GM10266 (cell line): ENCODE measurements around the gene NECAB2.

ENCODE experiments used
- DNase-seq: peaks from one replicate; pipeline ENCODE4 v3.0.0; 2012; ENCODE audit errors: extremely low spot score
- TF ChIP-seq, protein P1 (sequence below): IDR thresholded peaks from 2 replicates; pipeline ENCODE4 v1.5.1; 2012; ENCODE audit warnings: mild to moderate bottlenecking, low read depth; ENCODE audit not compliant: control insufficient read depth, insufficient read depth; ENCODE audit errors: missing control alignments

Gene NECAB2

GRCh38 chr16:83954577-83955016 is 13.4 kb upstream of the NECAB2 start:
- no peak for DNase-seq
- TF ChIP-seq, protein P1, sequence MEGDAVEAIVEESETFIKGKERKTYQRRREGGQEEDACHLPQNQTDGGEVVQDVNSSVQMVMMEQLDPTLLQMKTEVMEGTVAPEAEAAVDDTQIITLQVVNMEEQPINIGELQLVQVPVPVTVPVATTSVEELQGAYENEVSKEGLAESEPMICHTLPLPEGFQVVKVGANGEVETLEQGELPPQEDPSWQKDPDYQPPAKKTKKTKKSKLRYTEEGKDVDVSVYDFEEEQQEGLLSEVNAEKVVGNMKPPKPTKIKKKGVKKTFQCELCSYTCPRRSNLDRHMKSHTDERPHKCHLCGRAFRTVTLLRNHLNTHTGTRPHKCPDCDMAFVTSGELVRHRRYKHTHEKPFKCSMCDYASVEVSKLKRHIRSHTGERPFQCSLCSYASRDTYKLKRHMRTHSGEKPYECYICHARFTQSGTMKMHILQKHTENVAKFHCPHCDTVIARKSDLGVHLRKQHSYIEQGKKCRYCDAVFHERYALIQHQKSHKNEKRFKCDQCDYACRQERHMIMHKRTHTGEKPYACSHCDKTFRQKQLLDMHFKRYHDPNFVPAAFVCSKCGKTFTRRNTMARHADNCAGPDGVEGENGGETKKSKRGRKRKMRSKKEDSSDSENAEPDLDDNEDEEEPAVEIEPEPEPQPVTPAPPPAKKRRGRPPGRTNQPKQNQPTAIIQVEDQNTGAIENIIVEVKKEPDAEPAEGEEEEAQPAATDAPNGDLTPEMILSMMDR, result no peak

DNA sequence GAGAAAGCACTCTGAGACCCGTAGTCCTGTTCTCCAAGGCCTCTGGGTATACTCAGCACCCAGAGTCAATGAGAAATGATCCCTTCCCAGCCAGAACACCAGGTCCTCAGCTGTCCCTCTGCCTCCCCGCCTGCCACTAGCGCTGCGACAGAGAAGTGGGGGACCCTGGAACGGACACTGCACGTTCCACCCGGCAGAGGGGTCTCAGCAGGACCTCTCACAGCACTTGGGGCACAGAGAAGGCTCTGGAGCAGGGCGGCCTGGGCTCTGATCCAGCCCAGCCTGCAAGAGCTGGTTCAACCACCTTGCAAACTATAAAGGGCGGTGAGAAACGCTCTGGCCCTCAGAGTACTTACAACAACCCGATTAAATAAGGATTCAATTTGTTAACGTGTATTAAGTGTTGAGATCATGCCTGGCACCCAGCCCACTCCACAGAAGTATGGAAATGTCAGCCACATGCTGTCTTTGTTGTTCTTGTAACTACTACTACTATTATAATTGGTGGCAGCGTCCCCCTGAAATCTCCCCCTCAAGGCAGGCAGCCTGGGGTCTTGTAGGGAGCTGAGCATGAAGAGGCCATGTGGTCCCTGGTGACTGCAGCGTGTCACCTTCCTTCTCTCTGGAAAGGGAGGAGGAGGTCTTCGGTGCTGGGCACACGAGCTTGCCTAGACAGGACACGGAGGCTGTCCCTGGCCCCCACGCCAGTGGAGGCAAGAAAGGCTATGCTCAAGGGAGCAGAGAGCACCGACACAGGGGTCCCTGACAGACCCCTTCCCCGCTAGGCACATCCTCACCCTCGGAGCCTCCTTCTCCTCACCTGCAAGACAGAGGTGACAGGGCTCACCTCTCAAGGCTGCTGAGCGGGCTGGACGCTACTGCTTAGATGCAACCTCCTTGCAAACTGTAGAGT is 12.6 kb upstream of the NECAB2 start:
- TF ChIP-seq, protein P1, result no peak

DNA sequence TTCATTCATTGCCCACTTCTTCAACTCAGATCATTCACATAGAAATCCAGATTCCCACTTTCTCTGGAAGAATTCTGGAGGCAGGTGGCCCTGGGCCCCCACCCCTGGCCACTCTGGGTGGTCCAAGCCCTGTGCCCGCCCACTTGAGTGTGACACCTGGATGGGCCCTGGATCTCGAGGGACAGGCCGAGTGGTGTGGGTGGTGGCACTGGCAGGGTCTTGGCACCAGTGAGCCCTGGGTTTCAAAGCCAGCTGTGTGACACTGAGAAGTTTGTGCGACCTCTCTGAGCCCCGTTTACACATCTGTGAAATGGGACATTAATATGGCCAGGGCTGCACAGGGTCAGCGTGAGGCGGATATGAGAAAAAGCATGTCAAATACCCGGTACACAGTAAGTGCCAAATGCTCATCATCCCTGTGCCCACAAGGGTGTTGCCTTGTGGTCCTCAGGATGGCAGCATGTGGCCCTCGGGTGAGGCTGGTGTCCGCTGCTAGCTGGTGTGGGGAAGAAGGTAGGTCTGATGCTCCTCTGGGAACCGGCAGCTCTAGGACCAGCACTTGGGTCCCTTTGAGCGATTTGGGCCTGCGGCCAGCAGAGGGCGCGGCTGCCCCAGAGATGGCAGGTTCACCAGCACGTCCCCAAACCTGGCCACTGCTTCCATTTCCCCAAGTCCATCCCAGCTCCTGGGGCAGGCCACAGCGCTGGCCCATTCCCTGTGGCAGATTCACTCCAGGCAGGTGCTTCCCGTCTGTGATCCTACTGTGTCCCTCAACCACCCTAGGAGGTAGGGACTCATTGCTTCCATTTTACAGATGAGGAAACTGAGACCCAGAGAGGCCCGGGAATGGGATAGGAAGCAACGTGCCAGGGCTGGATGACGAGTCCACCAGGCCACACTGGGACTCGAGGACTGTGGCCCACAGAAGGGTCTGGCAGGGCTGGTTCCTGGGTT is 11.4 kb upstream of the NECAB2 start:
- TF ChIP-seq, protein P1, result peak; percentile 98

More for the DNA sequence above, 12.6 kb upstream of the NECAB2 start:
- DNase-seq, result no peak

GRCh38 chr16:83957296-83957855 is 10.7 kb upstream of the NECAB2 start:
- DNase-seq, result no peak
- TF ChIP-seq, protein P1, result no peak

More for the DNA sequence above, 11.4 kb upstream of the NECAB2 start:
- DNase-seq, result peak; percentile 84

GRCh38 chr16:83958137-83958845 is 9.8 kb upstream of the NECAB2 start:
- DNase-seq, result no peak
- TF ChIP-seq, protein P1, result no peak

GRCh38 chr16:83958846-83959565 is 9.0 kb upstream of the NECAB2 start:
- no peak for DNase-seq
- TF ChIP-seq, protein P1, result no peak
